Peyer's patch (tissue), 4 donors: ENCODE measurements around the gene HOXC6.

Source experiments
- CTCF ChIP-seq, 6 experiments: fragments of 450-650 bp in 4 of 6; fragments of 200-600 bp in 2 of 6; sonication (generic) in 1 of 6; IDR thresholded peaks; one replicate each; pipeline ENCODE4 v1.5.1; 2017 to 2019; ENCODE audit warnings: antibody characterized with exemption in 6 of 6, mild to moderate bottlenecking in 3 of 6, moderate library complexity in 1 of 6
- POLR2A ChIP-seq, 2 donors: fragments of 450-650 bp; IDR thresholded peaks; one replicate each; pipeline ENCODE4 v1.5.1; 2017; ENCODE audit warnings: antibody characterized with exemption in 2 of 2, mild to moderate bottlenecking in 2 of 2, moderate library complexity in 2 of 2

- TF ChIP-seq CTCF (IDR thresholded peaks at IDR 0.05) (no peak), POLR2A (IDR thresholded peaks at IDR 0.05) (no peak)
Observed at GRCh38 chr12:53998900-53999236, 29.4 kb upstream of the HOXC6 start.
